ENCODE results near the gene MICALL2.

DNA sequence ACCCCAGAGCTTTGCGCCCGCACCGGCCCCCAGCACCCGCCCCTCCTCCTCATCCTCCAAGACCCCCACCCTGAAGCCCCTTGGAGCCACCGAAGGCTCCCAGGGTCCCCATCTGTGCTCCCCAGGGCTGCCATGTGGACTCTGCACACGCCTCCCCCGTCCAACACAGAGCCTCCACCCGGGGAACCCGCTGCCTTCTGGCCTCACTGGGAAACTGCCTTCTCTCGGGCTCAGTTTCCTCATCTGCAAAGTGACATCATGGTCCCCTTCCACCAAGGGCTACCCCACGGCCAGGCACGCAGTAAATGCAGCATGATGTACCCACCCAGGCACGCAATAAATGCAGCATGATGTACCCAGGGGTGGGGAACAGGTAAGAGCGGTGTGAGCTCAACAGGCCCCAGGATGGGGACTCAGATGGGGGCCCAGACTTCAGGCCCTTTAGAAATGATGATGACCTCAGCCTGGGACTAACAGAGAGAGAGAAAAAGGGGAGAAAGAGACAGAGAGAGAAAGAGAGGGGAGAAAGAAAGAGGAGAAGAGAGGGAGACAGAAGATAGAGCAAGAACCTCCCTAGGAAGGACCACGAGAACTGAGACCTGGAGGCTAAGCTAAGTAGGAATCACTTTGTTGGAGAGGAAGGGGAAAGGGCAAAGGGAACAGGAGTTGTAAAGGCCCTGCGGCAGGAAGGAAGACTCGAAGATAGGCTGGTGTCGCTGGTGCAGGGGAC is 2.5 kb upstream of the MICALL2 start:
- TF ChIP-seq, protein P1, sequence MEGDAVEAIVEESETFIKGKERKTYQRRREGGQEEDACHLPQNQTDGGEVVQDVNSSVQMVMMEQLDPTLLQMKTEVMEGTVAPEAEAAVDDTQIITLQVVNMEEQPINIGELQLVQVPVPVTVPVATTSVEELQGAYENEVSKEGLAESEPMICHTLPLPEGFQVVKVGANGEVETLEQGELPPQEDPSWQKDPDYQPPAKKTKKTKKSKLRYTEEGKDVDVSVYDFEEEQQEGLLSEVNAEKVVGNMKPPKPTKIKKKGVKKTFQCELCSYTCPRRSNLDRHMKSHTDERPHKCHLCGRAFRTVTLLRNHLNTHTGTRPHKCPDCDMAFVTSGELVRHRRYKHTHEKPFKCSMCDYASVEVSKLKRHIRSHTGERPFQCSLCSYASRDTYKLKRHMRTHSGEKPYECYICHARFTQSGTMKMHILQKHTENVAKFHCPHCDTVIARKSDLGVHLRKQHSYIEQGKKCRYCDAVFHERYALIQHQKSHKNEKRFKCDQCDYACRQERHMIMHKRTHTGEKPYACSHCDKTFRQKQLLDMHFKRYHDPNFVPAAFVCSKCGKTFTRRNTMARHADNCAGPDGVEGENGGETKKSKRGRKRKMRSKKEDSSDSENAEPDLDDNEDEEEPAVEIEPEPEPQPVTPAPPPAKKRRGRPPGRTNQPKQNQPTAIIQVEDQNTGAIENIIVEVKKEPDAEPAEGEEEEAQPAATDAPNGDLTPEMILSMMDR (IDR thresholded peaks at IDR 0.05), result no peak
- peak in 1 of 2 donors; percentile 10 for TF ChIP-seq POLR2A (IDR thresholded peaks at IDR 0.05)

Measured in Peyer's patch (tissue), 4 donors.